DOHH2 (cell line): ENCODE results near the gene POU2F1.

Experiments used
- CTCF ChIP-seq: fragments of 200-600 bp; sonication (generic); IDR thresholded peaks from one replicate; pipeline ENCODE4 v1.5.1; 2014; ENCODE audit warnings: antibody characterized with exemption, mild to moderate bottlenecking, low read depth, low read length; ENCODE audit not compliant: poor library complexity, severe bottlenecking
- EZH2phosphoT487 ChIP-seq: fragments of 200-600 bp; sonication (generic); IDR thresholded peaks from 2 replicates; pipeline ENCODE4 v1.6.1; 2017; ENCODE audit warnings: borderline replicate concordance, mild to moderate bottlenecking, antibody characterized with exemption, low read length, moderate library complexity, mixed read lengths

GRCh38 chr1:167289966-167290365, 69.3 kb downstream of the POU2F1 start:
- TF ChIP-seq CTCF (no peak), EZH2phosphoT487 (no peak)
